GM19239 (cell line): ENCODE measurements around the gene TBL1X.

ENCODE experiments used
- DNase-seq: peaks from one replicate; pipeline ENCODE4 v3.0.0; 2011; ENCODE audit warnings: low spot score; ENCODE audit not compliant: insufficient read length
- FAIRE-seq: peaks from 2 replicates; lab custom pipeline; 2011; peaks lifted over from hg19 to GRCh38; lab: Jason Lieb, UNC

Gene TBL1X

GRCh38 chrX:9493936-9494335, 29.1 kb downstream of the TBL1X start:
- FAIRE-seq = no peak

GRCh38 chrX:9494771-9495170, 29.9 kb downstream of the TBL1X start:
- no peak for FAIRE-seq
- DNase-seq = no peak

More at GRCh38 chrX:9493936-9494335, 29.1 kb downstream of the TBL1X start:
- DNase-seq = no peak

GRCh38 chrX:9495496-9495895, 30.6 kb downstream of the TBL1X start:
- FAIRE-seq (no peak), DNase-seq (no peak)

- DNase-seq (no peak), FAIRE-seq (no peak)
These were observed 33.4 kb downstream of the TBL1X start for GRCh38 chrX:9498236-9498635.

GRCh38 chrX:9500584-9500983, 35.7 kb downstream of the TBL1X start:
- FAIRE-seq (no peak), DNase-seq (no peak)

DNA sequence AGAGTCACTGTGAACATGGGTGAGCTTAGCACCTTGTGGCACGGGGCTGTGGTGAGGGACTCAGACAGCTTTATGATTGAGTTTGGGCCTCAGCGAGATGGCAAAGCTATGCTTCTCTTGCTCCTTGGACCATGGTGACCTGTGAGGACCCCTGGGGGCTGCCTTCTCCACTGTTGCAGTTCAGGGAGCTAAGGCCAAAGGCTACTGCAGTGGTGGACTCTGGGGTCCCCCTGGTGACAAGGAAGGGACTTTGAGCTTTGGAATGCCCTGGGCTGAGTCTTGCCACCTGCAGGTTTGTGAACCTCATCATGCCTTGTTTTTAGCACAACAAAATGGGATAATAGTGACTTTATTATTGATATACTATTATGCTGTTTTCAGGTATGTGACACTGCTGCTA, 36.5 kb downstream of the TBL1X start:
- DNase-seq (no peak), FAIRE-seq (no peak)

GRCh38 chrX:9503261-9503660, 38.4 kb downstream of the TBL1X start:
- DNase-seq (no peak), FAIRE-seq (no peak)

DNA sequence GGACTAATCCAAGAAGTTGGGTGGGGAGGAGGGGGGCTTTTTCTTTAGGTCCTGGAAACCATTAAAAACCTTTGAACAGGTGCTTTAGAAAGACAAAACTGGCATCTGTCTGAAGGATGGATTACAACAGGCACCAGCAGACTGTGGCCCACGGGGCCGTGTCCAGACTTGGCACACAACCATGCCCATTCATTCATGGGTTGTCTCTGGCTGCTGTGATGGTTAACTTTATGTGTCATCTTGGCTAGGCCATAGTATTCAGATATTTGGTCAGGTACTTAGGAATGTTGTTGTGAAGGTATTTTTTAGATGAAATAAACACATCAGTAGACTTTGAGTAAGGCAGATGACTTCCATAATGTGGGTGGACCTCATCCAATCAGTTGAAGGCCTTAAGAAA, 45.5 kb downstream of the TBL1X start:
- no peak for DNase-seq
- FAIRE-seq = no peak

- FAIRE-seq (no peak), DNase-seq (no peak)
These were observed 46.1 kb downstream of the TBL1X start for GRCh38 chrX:9510980-9511379.

DNA sequence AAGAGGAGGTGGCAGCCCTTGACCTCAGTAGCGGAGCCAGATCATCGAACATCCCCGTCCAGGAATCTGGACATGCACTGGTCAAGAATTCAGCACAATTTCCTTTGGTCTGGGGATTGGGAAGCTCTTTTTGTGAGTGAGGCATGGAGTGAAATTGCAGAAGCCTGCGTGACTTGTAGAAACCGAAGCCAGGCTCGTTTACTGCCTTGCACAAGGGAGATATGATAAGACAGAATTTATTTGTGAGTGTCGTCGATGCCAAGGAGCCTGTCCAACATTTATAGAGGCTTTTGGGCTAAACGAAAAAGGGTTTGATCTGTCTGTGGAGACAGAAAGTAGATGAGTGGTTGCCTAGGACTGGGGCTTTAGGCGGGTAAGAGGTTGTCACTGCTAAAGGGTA, 50.6 kb downstream of the TBL1X start:
- DNase-seq (no peak), FAIRE-seq (peak; percentile 62)

GRCh38 chrX:9515973-9516538, 51.2 kb downstream of the TBL1X start:
- FAIRE-seq (peak; percentile 80), DNase-seq (no peak)

DNA sequence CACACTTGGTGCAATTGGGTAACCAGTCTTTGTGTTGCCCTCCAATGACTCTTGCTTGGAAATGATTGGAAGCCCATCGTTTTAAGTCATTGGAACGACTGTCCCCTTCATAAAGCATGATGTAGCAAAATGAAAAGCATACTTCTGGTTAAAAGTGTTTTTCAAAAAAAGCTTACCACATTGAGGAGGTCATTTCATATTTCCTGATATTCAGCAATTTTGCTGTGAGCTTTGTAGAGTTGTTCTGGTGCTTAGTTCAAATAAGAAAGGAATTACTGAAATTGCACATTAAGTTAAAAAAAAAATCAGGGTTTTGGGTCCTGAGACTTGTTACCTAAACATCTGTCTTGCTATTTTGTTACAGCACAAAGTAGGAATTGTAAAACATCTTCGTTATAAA, 51.8 kb downstream of the TBL1X start:
- DNase-seq (no peak), FAIRE-seq (no peak)

- DNase-seq = no peak
- no peak for FAIRE-seq
These were observed 53.2 kb downstream of the TBL1X start for GRCh38 chrX:9518051-9518450.

GRCh38 chrX:9518889-9519288, 54.0 kb downstream of the TBL1X start:
- no peak for FAIRE-seq
- no peak for DNase-seq

DNA sequence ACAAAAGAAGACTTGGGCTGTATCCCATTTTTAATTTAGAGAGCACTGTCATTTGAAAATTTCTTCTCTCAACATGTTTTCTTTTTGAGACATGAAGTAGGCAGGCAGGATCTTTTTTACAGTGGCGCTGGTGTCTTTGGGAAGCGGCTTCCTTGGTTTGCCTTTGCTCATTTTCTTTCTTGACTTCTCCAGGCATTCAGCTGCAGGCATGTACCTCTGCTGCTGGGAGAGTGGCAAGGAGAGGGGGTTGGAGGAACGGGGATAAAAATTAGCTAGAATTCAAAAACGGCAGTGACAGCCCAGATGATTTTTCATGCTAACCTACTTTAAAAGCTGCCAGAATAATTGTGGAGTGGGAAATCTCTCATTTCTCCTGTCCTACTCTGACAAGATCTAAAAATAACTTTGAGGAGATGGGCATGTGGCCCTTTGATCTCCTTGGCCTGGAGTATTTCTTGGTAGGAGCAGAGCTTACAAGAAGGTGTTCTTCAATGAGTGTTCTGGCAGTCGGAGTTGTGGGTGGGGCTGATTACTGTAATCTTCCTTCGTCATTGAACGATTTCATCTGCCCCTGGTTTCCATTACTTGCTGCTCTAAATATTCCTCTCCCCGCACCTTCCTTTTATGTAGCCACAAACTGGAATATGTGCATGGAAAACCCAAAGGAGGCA, 54.8 kb downstream of the TBL1X start:
- no peak for DNase-seq
- no peak for FAIRE-seq

- FAIRE-seq (no peak), DNase-seq (no peak)
These were observed 55.3 kb downstream of the TBL1X start for GRCh38 chrX:9520217-9520590.

DNA sequence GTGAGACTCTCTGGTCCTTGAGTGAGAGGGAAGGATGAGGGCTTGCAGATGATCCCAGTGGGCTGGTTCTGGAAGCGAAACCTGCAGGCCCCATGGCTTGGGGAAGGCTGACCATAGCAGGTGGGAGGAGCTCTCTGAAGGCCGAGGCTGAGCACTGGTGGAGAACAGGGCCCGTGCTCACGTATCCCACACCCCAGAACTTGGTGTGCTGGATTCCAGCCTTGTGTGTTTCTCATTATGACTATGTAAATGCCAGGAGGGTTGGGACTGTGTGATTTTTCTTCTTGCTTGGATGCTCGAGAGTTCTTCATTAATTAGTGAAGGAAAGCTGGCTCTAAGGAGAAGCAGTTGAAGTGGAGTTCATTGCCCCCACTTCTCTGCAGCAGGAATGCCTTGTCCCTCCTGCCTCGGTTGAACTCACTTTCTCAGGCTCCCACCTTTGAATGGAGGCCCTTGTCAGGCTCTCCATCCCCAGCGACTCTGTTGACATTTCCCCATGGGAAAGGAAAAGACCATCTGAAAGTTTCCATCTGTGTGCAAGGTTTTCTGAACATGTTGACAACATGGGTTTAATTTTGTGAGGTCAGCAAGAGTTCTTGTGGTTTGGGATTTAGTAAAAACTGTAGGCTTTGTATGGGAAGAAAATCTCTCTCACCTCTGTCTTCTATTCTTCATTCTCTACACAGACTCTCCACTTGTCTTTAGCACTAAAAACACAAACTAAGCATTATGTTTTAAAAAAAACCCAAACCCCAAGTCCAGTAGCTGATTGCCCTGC, 57.7 kb downstream of the TBL1X start:
- DNase-seq (no peak), FAIRE-seq (no peak)

DNA sequence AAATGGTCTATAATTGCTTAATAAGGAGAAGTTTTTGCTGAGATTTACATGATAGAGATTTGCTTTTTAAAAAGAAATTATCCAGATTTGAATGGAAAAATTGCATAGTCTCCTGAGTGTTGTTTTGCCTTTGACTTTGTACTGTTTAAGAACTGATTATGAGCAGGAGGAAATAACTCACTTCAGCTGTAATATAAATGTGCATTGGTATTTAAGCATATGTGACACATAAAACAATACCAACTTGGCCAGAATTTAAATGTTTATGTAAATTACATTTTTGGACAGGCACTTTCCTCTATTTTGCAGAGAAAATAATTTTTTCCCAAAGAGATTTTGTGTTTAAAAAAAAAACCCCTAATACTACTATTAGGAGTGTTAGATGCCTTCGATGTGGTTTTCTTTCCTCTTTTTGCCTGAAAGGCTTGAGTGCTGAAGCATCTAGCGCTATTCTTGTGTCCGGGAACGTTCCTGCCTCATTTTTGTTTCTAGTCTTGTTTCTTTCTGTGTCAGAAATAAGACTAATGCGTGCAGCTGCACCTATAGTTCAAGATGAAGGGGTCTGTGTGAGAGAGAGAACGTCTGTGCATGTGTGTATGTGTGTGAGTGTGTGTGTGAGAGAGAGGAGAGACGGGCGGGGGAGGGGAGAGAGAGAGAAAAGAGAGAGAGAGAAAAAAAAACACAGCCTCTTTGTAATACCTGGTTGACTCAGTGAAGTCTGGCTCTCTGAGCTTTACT, 60.8 kb downstream of the TBL1X start:
- FAIRE-seq (peak; percentile 37), DNase-seq (no peak)

DNA sequence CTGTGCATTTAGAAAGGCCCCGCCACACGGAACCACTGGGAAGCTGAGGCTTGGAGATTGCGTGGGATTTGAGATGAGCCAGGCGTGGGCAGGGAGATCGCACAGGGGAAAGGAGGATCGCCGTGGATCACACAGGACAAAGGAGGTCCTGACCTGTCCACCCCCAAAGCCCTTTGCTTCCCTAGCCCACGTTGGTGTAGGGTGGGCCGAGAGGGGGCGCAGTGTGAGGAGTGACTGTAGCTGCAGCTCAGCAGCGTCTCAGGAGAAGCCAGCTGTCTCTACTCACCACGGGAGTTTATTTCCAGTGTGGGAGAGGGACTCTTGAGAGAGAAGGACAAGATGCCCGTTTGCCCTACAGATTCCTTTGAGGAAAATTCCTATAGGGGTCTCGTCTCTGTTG, 62.1 kb downstream of the TBL1X start:
- FAIRE-seq (no peak), DNase-seq (no peak)

DNA sequence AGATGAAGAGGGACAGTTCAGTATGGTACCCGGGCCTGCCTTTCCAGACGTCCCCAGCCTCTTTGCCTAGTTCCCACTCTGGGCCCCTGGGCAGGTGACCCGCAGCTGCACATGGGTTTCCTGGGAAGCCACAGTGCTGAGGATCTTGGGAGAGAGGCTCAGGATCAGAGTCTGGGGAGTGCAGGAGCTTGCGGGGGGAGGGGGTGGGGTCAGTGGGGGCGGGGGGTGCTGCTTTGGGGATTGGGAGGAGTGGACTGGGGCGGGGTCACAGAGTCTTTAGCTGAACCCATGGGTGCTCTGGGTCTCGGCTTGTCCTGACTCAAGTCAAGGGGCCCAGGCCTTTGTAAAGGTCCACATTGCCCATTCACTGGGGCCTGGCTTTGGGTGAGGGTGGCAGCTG, 63.6 kb downstream of the TBL1X start:
- no peak for FAIRE-seq
- DNase-seq = no peak

DNA sequence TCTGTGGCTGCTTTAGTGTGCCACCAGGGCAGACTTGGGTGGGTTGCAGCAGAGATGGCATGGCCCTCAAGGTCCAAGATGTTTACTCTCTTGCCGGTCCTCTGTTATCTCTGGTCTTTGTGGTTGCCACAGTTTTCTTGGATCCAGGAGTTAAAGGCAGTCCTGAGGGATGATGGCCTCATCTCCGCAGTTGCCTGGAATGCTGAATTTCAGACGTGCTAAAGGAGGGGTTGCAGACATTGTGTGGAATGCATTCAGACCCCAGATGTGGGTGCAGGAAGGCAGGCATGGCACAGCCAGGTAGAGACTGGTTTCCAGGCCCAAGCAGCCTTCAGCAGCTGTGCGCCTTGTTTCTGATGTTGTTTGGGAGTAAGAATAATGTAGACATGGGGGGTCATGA, 64.4 kb downstream of the TBL1X start:
- FAIRE-seq (no peak), DNase-seq (no peak)
